Testis (tissue), 2 donors: Measurements from ENCODE around the gene CACTIN.

Source experiments
- CTCF ChIP-seq, 3 experiments: fragments of 450-650 bp in 2 of 3; fragments of 200-600 bp in 1 of 3; sonication (generic) in 1 of 3; IDR thresholded peaks; one replicate each; pipeline ENCODE4 v1.5.1; 2016 to 2019; ENCODE audit warnings: antibody characterized with exemption in 3 of 3, mild to moderate bottlenecking in 2 of 3, moderate library complexity in 1 of 3
- POLR2A ChIP-seq: fragments of 450-650 bp; IDR thresholded peaks from one replicate; pipeline ENCODE4 v1.6.1; 2017; ENCODE audit warnings: antibody characterized with exemption, mild to moderate bottlenecking, moderate library complexity

GRCh38 chr19:3651684-3652083 lies 25.1 kb upstream of the CACTIN start:
- TF ChIP-seq CTCF (IDR thresholded peaks at IDR 0.05) (no peak), POLR2A (no peak)
